ENCODE measurements around the gene FARP1.

The FARP1 gene

DNA sequence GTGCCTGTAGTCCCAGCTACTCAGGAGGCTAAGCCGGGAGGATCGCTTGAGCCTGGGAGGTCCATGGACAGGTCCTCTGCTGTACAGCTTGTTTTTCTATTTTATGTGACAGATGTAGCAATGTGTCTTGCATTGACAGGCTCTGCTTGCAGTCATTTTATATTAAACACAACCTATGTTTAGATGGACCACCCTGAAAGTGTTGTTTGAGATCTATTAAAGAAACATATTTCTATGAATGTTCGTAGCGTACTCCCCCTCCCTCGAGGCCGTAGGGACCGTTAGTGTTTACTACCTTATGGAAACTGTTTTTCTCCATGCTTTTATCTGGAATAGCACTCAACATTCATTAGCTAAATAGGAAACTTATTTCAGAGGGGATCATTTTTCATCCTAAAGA is 99.1 kb downstream of the FARP1 start:
- no peak overlapping the region for H3K4me3 ChIP-seq (ENCODE audit: insufficient read depth, low read length, poor library complexity, severe bottlenecking)
- no peak overlapping the region for H3K27ac ChIP-seq (ENCODE audit: low read depth, low read length)
- no peaks in the 10 kb centered on the region for H3K36me3 ChIP-seq (ENCODE audit: low read length)
- H3K27me3 ChIP-seq (ENCODE audit: low read length) = no peaks in the 10 kb centered on the region
- no peak overlapping the region for H2AFZ ChIP-seq (ENCODE audit: low read depth, low read length, severe bottlenecking)
- no peaks in the 10 kb centered on the region for H3K79me2 ChIP-seq (ENCODE audit: insufficient read depth, low read length)
- H3F3A ChIP-seq (ENCODE audit: insufficient read depth) = no peaks in the 10 kb centered on the region
- TF ChIP-seq CTCF (IDR thresholded peaks at IDR 0.05; ENCODE audit: insufficient read depth, low read length, poor library complexity, severe bottlenecking) = no peak
- H3K9me2 ChIP-seq (replicated peaks; ENCODE audit: insufficient read depth, low read length) = no peaks in the 10 kb centered on the region
- H4K20me1 ChIP-seq (ENCODE audit: low read depth, low read length) = no peaks in the 10 kb centered on the region
- H3K9ac ChIP-seq (ENCODE audit: low read length) = no peak overlapping the region
- H3K9me3 ChIP-seq (ENCODE audit: insufficient read depth, low read length) = no peaks in the 10 kb centered on the region
- no peak overlapping the region for H3K4me2 ChIP-seq (ENCODE audit: low read depth, low read length, poor library complexity, severe bottlenecking)

DNA sequence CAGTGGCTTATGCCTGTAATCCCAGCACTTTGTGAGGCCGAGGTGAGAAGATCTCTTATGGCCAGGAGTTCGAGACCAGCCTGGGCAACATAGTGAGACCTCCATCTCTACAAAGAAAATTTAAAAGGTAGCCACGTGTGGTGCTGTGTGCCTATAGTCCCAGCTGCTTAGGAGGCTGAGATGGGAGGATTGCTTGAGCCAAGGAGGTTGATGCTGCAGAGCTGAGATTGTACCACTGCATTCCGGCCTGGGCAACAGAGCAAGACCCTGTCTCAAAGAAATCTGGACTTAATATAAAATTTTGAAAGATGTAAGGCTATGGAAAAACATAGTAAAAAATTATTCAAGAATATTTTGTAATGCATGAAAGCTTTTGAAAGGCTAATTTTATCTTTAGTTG is 99.5 kb downstream of the FARP1 start:
- Histone ChIP-seq H3K36me3 (ENCODE audit: low read length) (no peaks in the 10 kb centered on the region), H2AFZ (ENCODE audit: low read depth, low read length, severe bottlenecking) (no peak overlapping the region), H3K4me2 (ENCODE audit: low read depth, low read length, poor library complexity, severe bottlenecking) (no peak overlapping the region), H3K9ac (ENCODE audit: low read length) (no peak overlapping the region), H3K4me3 (ENCODE audit: insufficient read depth, low read length, poor library complexity, severe bottlenecking) (no peak overlapping the region), H3K27ac (ENCODE audit: low read depth, low read length) (no peak overlapping the region), H4K20me1 (ENCODE audit: low read depth, low read length) (no peaks in the 10 kb centered on the region), H3K9me2 (replicated peaks; ENCODE audit: insufficient read depth, low read length) (no peaks in the 10 kb centered on the region), H3F3A (ENCODE audit: insufficient read depth) (no peaks in the 10 kb centered on the region), H3K79me2 (ENCODE audit: insufficient read depth, low read length) (no peaks in the 10 kb centered on the region), H3K27me3 (ENCODE audit: low read length) (no peaks in the 10 kb centered on the region), H3K9me3 (ENCODE audit: insufficient read depth, low read length) (no peaks in the 10 kb centered on the region)
- TF ChIP-seq CTCF (IDR thresholded peaks at IDR 0.05; ENCODE audit: insufficient read depth, low read length, poor library complexity, severe bottlenecking) (no peak), EZH2phosphoT487 (conservative IDR thresholded peaks at IDR 0.05; ENCODE audit: low read length) (no peak)

GRCh38 chr13:98243929-98244272 is 101.0 kb downstream of the FARP1 start:
- Histone ChIP-seq H3K27ac (ENCODE audit: low read depth, low read length) (no peak overlapping the region), H3K36me3 (ENCODE audit: low read length) (no peaks in the 10 kb centered on the region), H3K9ac (ENCODE audit: low read length) (no peak overlapping the region), H3K4me2 (ENCODE audit: low read depth, low read length, poor library complexity, severe bottlenecking) (no peak overlapping the region), H3K9me3 (ENCODE audit: insufficient read depth, low read length) (no peaks in the 10 kb centered on the region), H4K20me1 (ENCODE audit: low read depth, low read length) (no peaks in the 10 kb centered on the region), H3K9me2 (replicated peaks; ENCODE audit: insufficient read depth, low read length) (no peaks in the 10 kb centered on the region), H3K27me3 (ENCODE audit: low read length) (no peaks in the 10 kb centered on the region), H3K4me3 (ENCODE audit: insufficient read depth, low read length, poor library complexity, severe bottlenecking) (no peak overlapping the region), H3K79me2 (ENCODE audit: insufficient read depth, low read length) (no peaks in the 10 kb centered on the region), H3F3A (ENCODE audit: insufficient read depth) (no peaks in the 10 kb centered on the region), H2AFZ (ENCODE audit: low read depth, low read length, severe bottlenecking) (no peak overlapping the region)
- TF ChIP-seq CTCF (IDR thresholded peaks at IDR 0.05; ENCODE audit: insufficient read depth, low read length, poor library complexity, severe bottlenecking) = no peak
- no peak for TF ChIP-seq EZH2phosphoT487 (conservative IDR thresholded peaks at IDR 0.05; ENCODE audit: low read length)

Data from SU-DHL-6 (cell line).